WTC11 (cell line): Measurements from ENCODE around the gene SUSD6. TPM values are rescaled to one million over a fixed set of nuclear protein-coding genes. Genes with fewer than 3 reads are reported as not detected.

Source experiments
- ATAC-seq: fragments of 200-7000 bp; cut with Tn5 transposase; 2 replicates; pipeline ENCODE4 v1.10.0; 2021; ENCODE audit warnings: mild to moderate bottlenecking, moderate library complexity
- CTCF ChIA-PET: fragments of 300-600 bp; sonication (Branson Sonifier 250); formaldehyde crosslinking; loops from one replicate; lab custom pipeline; 2021; ENCODE audit warnings: antibody characterized with exemption; lab: Charles Lee
- POLR2A ChIA-PET: fragments of 350-600 bp; sonication (Branson Sonifier 250); formaldehyde crosslinking; loops from one replicate; lab custom pipeline; 2021; ENCODE audit warnings: antibody characterized with exemption; lab: Charles Lee
- DNase-seq: peaks from one replicate; pipeline ENCODE4 v3.0.0; 2021; ENCODE audit warnings: low spot score
- H3K27ac Mint-ChIP-seq: 2 replicates; pipeline ENCODE4 v1.8.0; 2021; ENCODE audit warnings: mixed read lengths
- H3K27me3 Mint-ChIP-seq: 2 replicates; pipeline ENCODE4 v1.8.0; 2021; ENCODE audit warnings: low read depth, mild to moderate bottlenecking, moderate library complexity, mixed read lengths
- H3K36me3 Mint-ChIP-seq: 2 replicates; pipeline ENCODE4 v1.8.0; 2021; ENCODE audit warnings: mixed read lengths
- H3K4me1 Mint-ChIP-seq: 2 replicates; pipeline ENCODE4 v1.8.0; 2022; ENCODE audit warnings: mixed read lengths
- H3K4me3 Mint-ChIP-seq: 2 replicates; pipeline ENCODE4 v1.8.0; 2021; ENCODE audit warnings: mild to moderate bottlenecking, moderate library complexity, mixed read lengths
- H3K9me3 Mint-ChIP-seq: 2 replicates; pipeline ENCODE4 v1.8.0; 2021; ENCODE audit warnings: mixed read lengths
- ATF3 ChIP-seq: sonication (generic); formaldehyde crosslinking; conservative IDR thresholded peaks from 2 replicates; pipeline ENCODE4 v1.8.1; 2022; ENCODE audit warnings: mild to moderate bottlenecking, missing genetic modification reagents
- EMX1 ChIP-seq: fragments of 250-450 bp; sonication (Bioruptor Pico); IDR thresholded peaks from 2 replicates; pipeline ENCODE4 v1.8.0; 2021; ENCODE audit warnings: mild to moderate bottlenecking
- FOXJ3 ChIP-seq: sonication (generic); formaldehyde crosslinking; IDR thresholded peaks from 2 replicates; pipeline ENCODE4 v1.9.0; 2021; ENCODE audit warnings: missing genetic modification reagents, mild to moderate bottlenecking, borderline replicate concordance
- FOXP4 ChIP-seq: sonication (generic); formaldehyde crosslinking; IDR thresholded peaks from 2 replicates; pipeline ENCODE4 v1.8.0; 2022; ENCODE audit warnings: mild to moderate bottlenecking, missing genetic modification reagents
- GABPB1 ChIP-seq: sonication (generic); formaldehyde crosslinking; IDR thresholded peaks from 2 replicates; pipeline ENCODE4 v1.8.1; 2023; ENCODE audit warnings: mild to moderate bottlenecking, missing genetic modification reagents
- KAT7 ChIP-seq: sonication (generic); formaldehyde crosslinking; IDR thresholded peaks from 2 replicates; pipeline ENCODE4 v1.8.1; 2023; ENCODE audit warnings: missing genetic modification reagents, mild to moderate bottlenecking, borderline replicate concordance
- NR1H2 ChIP-seq: sonication (generic); formaldehyde crosslinking; IDR thresholded peaks from 2 replicates; pipeline ENCODE4 v1.9.0; 2021; ENCODE audit warnings: mild to moderate bottlenecking, moderate library complexity, missing genetic modification reagents
- SOX15 ChIP-seq: fragments of 250-450 bp; sonication (Bioruptor Pico); IDR thresholded peaks from 2 replicates; pipeline ENCODE4 v1.9.0; 2021; ENCODE audit warnings: mild to moderate bottlenecking
- TEAD1 ChIP-seq: sonication (generic); formaldehyde crosslinking; IDR thresholded peaks from 2 replicates; pipeline ENCODE4 v1.8.0; 2022; ENCODE audit warnings: mild to moderate bottlenecking, missing genetic modification reagents
- ZBTB21 ChIP-seq: sonication (generic); formaldehyde crosslinking; IDR thresholded peaks from 2 replicates; pipeline ENCODE4 v1.8.1; 2023; ENCODE audit warnings: mild to moderate bottlenecking, missing genetic modification reagents, borderline replicate concordance
- ZNF121 ChIP-seq: sonication (generic); formaldehyde crosslinking; IDR thresholded peaks from 2 replicates; pipeline ENCODE4 v1.8.0; 2023; ENCODE audit warnings: missing genetic modification reagents
- ZNF232 ChIP-seq: sonication (generic); formaldehyde crosslinking; IDR thresholded peaks from 2 replicates; pipeline ENCODE4 v1.8.0; 2022; ENCODE audit warnings: mild to moderate bottlenecking, missing genetic modification reagents
- ZNF532 ChIP-seq: fragments of 250-450 bp; sonication (Bioruptor Pico); IDR thresholded peaks from 2 replicates; pipeline ENCODE4 v1.9.0; 2021; ENCODE audit warnings: mild to moderate bottlenecking, borderline replicate concordance
- total RNA-seq: library from RNA; stranded (reverse); gene quantifications from 3 replicates; pipeline ENCODE4 v1.2.3, GENCODE V29; 2021
- TF ChIP-seq, protein P1 (sequence below): sonication (generic); formaldehyde crosslinking; IDR thresholded peaks from 2 replicates; pipeline ENCODE4 v1.8.0; 2023; ENCODE audit warnings: missing genetic modification reagents
- TF ChIP-seq, protein P2 (sequence below): fragments of 250-450 bp; sonication (Bioruptor Pico); IDR thresholded peaks from 2 replicates; pipeline ENCODE4 v2.1.2; 2022; ENCODE audit warnings: mild to moderate bottlenecking, moderate library complexity

SUSD6 gene
- total RNA-seq, 1 experiment from 2014 or later = 10.1 TPM

GRCh38 chr14:69613312-69614073 is 2.1 kb downstream of the SUSD6 start:
- ATAC-seq (no peak), DNase-seq (no peak)
- no peaks in the 10 kb centered on the region for H3K36me3 Mint-ChIP-seq
- peak overlapping the region; percentile 84; the same call in 1 of the 2 replicates for H3K4me3 Mint-ChIP-seq
- ChIA-PET POLR2A (no interaction called here), CTCF (interaction anchor here (1.1 to 1.3 kb wide), 4 partner anchors 13 to 29 kb away, joined by 3 to 6 read pairs (median 5); no protein-coding TSS in a partner anchor)
- peaks cover 10% of the 10 kb centered on the region for H3K27me3 Mint-ChIP-seq
- no peak overlapping the region; the same call in 1 of the 2 replicates for H3K27ac Mint-ChIP-seq
- no peaks in the 10 kb centered on the region for H3K9me3 Mint-ChIP-seq
- peaks cover 57% of the 10 kb centered on the region for H3K4me1 Mint-ChIP-seq
- TF ChIP-seq, protein P1, sequence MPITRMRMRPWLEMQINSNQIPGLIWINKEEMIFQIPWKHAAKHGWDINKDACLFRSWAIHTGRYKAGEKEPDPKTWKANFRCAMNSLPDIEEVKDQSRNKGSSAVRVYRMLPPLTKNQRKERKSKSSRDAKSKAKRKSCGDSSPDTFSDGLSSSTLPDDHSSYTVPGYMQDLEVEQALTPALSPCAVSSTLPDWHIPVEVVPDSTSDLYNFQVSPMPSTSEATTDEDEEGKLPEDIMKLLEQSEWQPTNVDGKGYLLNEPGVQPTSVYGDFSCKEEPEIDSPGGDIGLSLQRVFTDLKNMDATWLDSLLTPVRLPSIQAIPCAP (CRISPR knock-in tag) = no peak
- TF ChIP-seq SOX15 (no peak), ZNF121 (no peak), KAT7 (CRISPR knock-in tag) (no peak), ZNF232 (CRISPR knock-in tag) (no peak), ZBTB21 (CRISPR knock-in tag) (no peak), FOXP4 (no peak), GABPB1 (CRISPR knock-in tag) (no peak)
- TF ChIP-seq, protein P2, sequence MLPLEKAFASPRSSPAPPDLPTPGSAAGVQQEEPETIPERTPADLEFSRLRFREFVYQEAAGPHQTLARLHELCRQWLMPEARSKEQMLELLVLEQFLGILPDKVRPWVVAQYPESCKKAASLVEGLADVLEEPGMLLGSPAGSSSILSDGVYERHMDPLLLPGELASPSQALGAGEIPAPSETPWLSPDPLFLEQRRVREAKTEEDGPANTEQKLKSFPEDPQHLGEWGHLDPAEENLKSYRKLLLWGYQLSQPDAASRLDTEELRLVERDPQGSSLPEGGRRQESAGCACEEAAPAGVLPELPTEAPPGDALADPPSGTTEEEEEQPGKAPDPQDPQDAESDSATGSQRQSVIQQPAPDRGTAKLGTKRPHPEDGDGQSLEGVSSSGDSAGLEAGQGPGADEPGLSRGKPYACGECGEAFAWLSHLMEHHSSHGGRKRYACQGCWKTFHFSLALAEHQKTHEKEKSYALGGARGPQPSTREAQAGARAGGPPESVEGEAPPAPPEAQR = no peak

DNA sequence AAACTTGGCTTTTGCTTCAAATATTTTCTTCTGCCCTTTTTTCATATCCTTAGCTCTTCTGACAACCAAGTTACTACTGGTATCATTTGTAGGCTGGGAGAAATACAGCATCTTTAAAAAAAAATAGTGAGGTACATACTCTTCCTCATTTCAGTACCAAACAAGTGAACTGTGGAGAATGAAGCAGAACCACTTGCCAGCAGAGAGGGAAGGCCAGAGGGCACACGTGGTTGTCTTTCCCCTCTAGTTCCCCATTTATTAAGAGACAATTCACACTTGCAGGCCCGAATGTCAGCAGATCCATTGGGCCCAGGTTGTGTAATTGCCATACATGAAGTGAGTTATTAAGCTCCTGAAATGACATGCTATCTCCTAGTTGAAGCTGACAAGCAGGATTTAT is 3.2 kb downstream of the SUSD6 start:
- peaks cover 10% of the 10 kb centered on the region for H3K27me3 Mint-ChIP-seq
- peaks cover 56% of the 10 kb centered on the region for H3K4me1 Mint-ChIP-seq
- H3K4me3 Mint-ChIP-seq = no peak overlapping the region
- POLR2A ChIA-PET = no interaction called here
- TF ChIP-seq FOXJ3 (no peak), ATF3 (CRISPR knock-in tag) (no peak), EMX1 (CRISPR knock-in tag) (no peak), ZNF532 (CRISPR knock-in tag) (no peak), NR1H2 (CRISPR knock-in tag) (no peak), TEAD1 (no peak)
- TF ChIP-seq, all 79 proteins: peak for 0
- CTCF ChIA-PET = no interaction called here
- ATAC-seq = no peak
- no peaks in the 10 kb centered on the region for H3K9me3 Mint-ChIP-seq
- no peak for DNase-seq
- no peak overlapping the region; the same call in 1 of the 2 replicates for H3K27ac Mint-ChIP-seq
- no peaks in the 10 kb centered on the region for H3K36me3 Mint-ChIP-seq
